MG63 (cell line): ENCODE results near the gene APOLD1. TPM values are rescaled to one million over a fixed set of nuclear protein-coding genes. Genes with fewer than 3 reads are reported as not detected.
"Not testable (repeated sequence)": the region's sequence is repeated elsewhere in the genome, so short reads cannot be mapped to it uniquely, and the experiment has no call there.

ENCODE experiments used
- DNase-seq: peaks from one replicate; pipeline ENCODE4 v3.0.0-alpha.2; 2020
- H3K27me3 ChIP-seq: fragments of 250-450 bp; sonication (Bioruptor Pico); 2 replicates; pipeline ENCODE4 v1.5.1; 2020; ENCODE audit warnings: mild to moderate bottlenecking, moderate library complexity
- H3K36me3 ChIP-seq: fragments of 250-450 bp; sonication (Bioruptor Pico); 2 replicates; pipeline ENCODE4 v1.5.1; 2020; ENCODE audit warnings: mild to moderate bottlenecking, moderate library complexity
- H3K4me3 ChIP-seq: fragments of 250-450 bp; sonication (Bioruptor Pico); 2 replicates; pipeline ENCODE4 v1.5.1; 2020; ENCODE audit warnings: mild to moderate bottlenecking, moderate library complexity
- H3K9me3 ChIP-seq: fragments of 250-450 bp; sonication (Bioruptor Pico); 2 replicates; pipeline ENCODE4 v1.5.1; 2020; ENCODE audit warnings: mild to moderate bottlenecking, moderate library complexity
- total RNA-seq: library from RNA; depleted of rRNA; stranded (reverse); fragments of >200 nt; shearing (Covaris generic); gene quantifications from 2 replicates; pipeline ENCODE4 v1.2.3, GENCODE V29; 2014; ENCODE audit warnings: low replicate concordance; rRNA removed

APOLD1 gene, protein sequence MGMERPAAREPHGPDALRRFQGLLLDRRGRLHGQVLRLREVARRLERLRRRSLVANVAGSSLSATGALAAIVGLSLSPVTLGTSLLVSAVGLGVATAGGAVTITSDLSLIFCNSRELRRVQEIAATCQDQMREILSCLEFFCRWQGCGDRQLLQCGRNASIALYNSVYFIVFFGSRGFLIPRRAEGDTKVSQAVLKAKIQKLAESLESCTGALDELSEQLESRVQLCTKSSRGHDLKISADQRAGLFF
- 21.4 and 27.1 TPM in 2 replicates for total RNA-seq

DNA sequence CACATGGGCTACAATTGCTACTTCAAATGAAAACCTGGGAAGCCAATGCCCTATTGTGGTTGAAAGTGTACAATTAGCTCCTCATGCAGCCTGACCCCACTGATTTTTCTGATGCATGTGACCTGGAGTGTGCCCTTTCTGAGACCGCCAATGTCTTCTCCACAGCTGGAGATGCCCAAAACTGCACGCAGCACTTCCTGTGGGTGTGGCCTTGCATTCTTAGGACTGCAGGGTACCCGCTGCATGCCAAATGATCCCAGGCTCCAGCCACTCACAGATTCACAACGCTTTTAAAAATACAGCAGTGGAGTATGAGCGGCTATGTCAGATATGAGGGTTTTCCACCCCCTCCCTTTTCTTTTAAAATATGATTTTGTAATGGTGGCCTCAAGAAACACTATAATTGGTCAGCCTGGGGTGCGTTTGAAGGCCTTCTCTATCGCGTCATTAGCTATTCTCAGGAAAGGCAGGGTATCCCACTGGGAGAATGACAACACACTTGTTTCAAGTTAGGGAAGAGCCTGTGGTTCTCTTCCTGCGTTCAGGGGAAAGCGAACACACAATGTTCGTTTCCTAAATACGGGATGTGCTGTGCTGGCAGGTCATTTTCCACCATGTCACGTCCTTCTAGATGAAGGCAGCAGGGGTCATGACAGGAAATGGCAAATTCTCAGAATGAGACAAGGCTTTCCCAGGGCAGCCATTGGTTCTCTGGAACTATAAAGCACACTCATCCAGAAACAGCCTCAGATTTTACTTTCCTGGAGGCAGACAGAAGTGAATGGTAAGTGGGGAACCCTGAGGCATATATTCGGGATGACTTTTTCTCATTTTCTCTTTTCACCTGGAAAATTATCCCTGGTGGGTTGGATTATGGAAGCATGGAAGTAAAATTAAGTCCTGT, at the start of gene APOLD1:
TSS of gene APOLD1 (plus strand) at position 749 of the 904 bp plus-strand sequence. CDS start at position 782, 33 bp downstream.
- Histone ChIP-seq H3K27me3 (no peaks in the 10 kb centered on the region), H3K9me3 (no peaks in the 10 kb centered on the region; the same call in 1 of the 2 replicates), H3K36me3 (peaks cover 12% of the 10 kb centered on the region; the same call in 1 of the 2 replicates), H3K4me3 (peak within 1 kb of the TSS; percentile 46)
- peak; percentile 90 for DNase-seq

DNA sequence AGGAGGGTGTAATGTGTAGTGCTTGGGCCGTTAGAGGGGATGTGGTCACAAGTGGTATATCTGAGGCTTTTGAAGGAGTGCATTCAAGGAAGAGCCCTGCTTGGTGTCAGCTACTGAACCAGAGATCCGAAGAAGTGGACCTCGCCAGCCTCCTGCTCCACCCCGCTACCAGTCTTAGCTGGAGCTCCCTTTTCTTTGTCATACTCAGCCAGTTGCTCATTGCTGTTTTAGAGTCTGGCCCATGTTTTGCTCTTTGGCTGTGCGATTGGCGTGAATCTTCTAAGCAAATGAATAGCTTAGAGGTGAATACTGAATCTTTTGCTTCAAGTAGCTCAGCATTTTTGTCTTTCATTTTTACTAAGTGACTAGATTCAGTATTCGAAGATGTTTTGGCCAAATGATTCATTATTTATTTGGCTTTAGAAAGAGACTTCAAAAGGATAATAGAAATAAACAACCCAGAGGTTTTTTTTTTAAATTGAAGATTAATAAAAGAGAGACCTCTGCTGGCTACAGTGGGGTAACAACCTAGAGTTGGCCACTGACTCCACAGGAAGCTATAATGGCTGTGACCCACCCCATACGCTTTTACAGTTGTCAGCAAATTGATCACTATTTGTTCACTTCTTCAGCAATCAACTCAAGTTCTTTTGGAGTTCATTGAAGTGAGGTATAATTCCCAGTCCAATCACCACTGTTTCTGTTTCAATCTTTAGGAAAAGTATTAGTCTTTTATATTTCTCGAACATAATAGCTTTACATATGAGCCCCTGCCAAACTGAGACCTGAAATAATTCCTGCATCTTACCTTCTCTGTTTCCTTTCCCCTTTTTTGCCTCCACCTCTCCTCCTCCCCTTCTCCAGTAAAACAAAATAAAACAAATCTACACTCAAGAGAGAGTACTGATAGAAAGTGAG, 48.4 kb upstream of the APOLD1 start:
- DNase-seq: peak; percentile 83
- peak overlapping the region; percentile 9 for H3K4me3 ChIP-seq
- no peaks in the 10 kb centered on the region for H3K9me3 ChIP-seq
- H3K27me3 ChIP-seq: no peaks in the 10 kb centered on the region
- peaks cover 36% of the 10 kb centered on the region for H3K36me3 ChIP-seq

DNA sequence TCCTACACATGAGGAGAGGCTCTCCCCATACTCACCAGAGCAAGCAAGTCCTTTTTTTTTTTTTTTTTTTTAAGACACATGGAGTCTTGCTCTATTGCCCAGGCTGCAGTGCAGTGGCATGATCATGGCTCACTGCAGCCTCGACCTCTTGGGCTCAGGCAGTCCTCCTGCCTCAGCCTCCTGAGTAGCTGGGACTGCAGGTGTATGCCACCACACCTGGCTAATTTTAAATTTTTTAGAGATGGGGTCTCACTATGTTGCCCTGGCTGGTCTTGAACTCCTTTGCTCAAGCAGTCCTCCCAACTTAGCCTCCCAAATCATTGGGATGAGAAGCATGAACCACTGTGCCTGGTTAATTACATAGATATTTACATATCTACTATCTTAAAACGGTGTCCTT, 47.3 kb upstream of the APOLD1 start:
- not testable (repeated sequence) for DNase-seq, H3K4me3 ChIP-seq, H3K9me3 ChIP-seq, H3K27me3 ChIP-seq
- H3K36me3 ChIP-seq: peaks cover 33% of the 10 kb centered on the region

DNA sequence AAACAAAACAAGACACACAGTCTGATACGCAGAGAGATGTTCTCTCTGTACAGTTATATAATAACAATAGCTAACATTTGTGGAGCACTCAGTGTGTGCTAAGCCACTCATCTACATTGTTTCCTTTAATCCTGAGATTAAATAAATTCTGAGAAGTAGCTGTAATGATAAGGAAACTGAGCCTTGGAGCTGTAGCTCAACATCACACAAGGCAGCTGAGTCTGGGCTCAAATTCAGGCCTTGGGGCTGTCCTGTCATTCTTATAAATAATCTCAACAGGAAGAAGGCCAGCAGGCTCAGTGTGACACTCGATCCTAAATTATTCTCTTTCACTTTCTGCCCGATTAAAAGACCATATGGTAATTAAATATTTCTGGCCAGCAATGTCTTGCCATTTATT, 43.8 kb upstream of the APOLD1 start:
- no peaks in the 10 kb centered on the region for H3K27me3 ChIP-seq
- DNase-seq: no peak
- peaks cover 45% of the 10 kb centered on the region for H3K36me3 ChIP-seq
- no peaks in the 10 kb centered on the region for H3K9me3 ChIP-seq
- no peak overlapping the region for H3K4me3 ChIP-seq

DNA sequence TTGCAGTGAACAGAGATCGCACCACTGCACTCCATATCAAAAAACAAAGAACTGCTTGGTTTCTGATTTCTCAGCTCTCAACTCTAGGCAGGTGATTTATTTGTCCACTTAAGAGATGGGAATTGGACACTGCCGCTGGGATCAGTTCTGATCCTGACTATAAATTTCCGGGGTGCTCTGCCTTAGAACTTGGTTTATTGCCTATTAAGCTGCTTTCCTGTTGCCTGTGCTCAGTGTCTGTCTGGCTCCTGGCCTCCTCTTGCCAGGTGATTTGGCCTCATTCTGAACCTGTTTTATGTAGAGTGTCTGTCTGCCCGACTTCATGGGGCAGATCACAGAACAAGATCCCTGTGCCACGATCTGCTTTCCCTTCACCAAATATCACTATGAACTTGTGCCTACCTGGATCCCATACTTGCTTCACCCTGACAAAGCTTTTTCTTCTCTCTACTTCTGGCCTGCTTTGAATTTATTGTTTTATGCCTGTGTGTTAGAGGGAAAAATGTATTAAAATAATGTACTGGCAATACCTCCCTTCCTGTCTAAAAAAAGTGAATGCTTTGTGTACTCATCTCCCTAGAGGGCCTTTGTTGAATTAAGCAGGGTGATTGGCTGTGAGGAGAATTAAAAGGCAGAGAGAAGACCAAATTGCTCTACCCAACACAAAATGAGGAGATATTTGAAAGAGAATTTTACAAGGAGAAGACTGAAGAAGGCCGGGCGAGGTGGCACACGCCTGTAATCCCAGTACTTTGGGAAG, 40.7 kb upstream of the APOLD1 start:
- Histone ChIP-seq H3K27me3 (no peaks in the 10 kb centered on the region), H3K36me3 (peaks cover 42% of the 10 kb centered on the region), H3K4me3 (no peak overlapping the region), H3K9me3 (no peaks in the 10 kb centered on the region)
- DNase-seq: no peak

DNA sequence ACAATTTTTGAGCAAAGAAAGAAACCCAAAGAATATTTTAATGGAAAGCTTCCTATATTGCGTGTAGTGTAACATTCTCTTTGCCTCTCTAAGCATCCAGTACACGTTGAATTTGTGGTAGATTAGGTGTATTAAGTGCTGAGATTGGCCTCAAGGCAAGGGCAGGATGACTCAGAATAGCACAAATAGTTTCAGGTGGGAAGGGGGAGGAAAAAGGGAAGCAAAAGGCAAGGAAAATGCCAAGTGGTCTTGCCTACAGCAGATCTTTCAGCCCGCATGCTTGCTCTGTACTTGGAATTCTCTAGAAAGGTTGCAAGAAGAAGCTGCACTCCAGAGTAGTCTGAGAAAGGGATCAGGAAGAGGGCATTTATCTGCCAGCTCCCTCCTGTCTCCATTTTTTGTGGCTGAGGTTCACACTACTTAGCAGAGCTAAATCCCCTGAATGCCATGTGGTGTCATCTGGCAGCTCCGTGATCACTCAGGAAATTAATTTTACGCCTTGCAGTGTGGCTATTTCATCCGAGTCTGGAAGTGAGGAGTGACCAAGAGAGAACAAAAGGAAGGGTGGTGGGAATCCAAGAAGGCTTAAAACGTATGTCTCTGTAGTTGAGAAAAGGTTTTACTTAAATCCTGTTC, 39.8 kb upstream of the APOLD1 start:
- DNase-seq: no peak
- Histone ChIP-seq H3K36me3 (peaks cover 33% of the 10 kb centered on the region), H3K27me3 (no peaks in the 10 kb centered on the region), H3K9me3 (no peaks in the 10 kb centered on the region), H3K4me3 (no peak overlapping the region)

DNA sequence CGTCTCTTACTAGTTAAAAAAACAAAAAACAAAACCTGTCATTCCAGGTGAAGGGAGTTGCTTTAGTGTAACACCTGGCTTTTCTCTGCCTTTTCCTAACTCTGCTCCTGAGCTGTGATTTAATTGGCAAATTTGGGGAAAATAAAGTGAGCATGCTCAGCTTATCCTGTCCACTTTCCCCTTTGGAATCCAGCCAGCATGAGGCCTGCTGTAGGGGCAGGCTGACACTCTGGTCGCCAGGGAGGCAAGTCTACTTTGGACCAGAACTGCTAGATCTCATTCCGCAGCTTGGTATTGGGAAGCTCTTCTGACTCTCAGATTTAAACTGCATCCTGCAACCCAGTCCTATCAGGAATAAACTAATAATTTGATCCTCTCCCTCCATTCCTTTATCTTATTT, 38.2 kb upstream of the APOLD1 start:
- no peak for DNase-seq
- Histone ChIP-seq H3K27me3 (no peaks in the 10 kb centered on the region), H3K36me3 (peaks cover 39% of the 10 kb centered on the region), H3K9me3 (no peaks in the 10 kb centered on the region), H3K4me3 (no peak overlapping the region)

DNA sequence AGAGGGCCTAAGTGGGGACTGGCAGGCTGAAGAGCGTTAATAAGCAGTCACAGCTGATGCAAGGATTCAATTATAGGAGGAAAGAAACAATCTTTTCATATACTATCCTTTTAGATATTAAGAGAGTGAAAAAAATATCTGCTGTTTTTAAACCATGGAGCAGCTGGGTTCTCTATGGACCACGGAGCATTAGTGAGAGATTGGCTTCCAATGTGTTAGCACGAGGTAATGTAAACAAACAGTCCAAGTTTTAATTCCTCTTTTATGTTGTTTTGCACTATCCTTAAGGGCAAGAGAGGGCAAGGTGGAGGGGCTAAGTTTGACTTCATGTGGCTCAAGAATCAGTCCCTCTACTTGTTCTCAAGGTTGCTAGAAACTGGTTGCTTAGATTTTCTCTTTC, 37.4 kb upstream of the APOLD1 start:
- no peak overlapping the region for H3K4me3 ChIP-seq
- H3K36me3 ChIP-seq: peaks cover 45% of the 10 kb centered on the region
- H3K9me3 ChIP-seq: no peaks in the 10 kb centered on the region
- no peaks in the 10 kb centered on the region for H3K27me3 ChIP-seq
- DNase-seq: no peak

DNA sequence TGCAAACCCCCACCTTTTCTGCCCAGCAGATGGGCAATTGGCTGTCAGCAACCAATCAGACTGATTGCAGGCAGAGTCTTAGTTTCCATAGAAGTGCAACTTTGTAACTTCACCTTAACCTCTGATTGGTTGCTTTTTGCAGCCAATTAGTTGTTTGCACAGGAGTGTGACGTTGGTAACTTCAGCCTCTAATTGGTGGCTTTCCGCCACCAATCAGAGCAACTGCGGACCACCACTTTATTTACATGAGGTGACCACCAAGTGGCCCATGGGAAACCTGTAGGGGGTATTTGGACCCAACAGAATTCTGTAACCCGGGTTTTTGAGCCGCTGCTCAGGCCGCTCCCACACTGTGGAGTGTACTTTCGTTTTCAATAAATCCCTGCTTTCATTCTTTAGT, 36.0 kb upstream of the APOLD1 start:
- peak; percentile 86 for DNase-seq
- Histone ChIP-seq H3K4me3 (peak overlapping the region; percentile 56), H3K27me3 (no peaks in the 10 kb centered on the region)

DNA sequence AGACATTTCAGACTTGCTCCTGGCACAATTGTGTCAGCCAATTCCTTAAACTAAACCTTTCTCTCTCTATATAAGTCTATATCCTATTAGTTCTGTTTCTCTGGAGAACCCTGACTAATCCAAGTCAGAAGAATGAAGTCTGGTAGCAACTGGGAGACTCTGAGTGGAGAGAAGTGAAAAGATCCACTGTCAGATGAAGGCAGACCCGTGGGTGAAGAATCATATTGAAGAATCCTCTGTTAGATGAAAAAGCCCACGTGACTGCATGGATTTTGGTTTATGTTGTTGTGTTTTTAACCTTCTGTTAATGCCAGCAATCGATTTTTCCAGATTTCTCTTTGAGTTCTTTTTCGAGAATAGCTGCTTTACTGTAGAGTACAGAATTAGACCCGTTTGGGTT, 29.5 kb upstream of the APOLD1 start:
- H3K27me3 ChIP-seq: no peaks in the 10 kb centered on the region
- H3K36me3 ChIP-seq: peaks cover 29% of the 10 kb centered on the region
- no peaks in the 10 kb centered on the region for H3K9me3 ChIP-seq
- DNase-seq: no peak
- H3K4me3 ChIP-seq: no peak overlapping the region

More for the DNA sequence above, 36.0 kb upstream of the APOLD1 start:
- Histone ChIP-seq H3K36me3 (peaks cover 44% of the 10 kb centered on the region), H3K9me3 (no peaks in the 10 kb centered on the region)

DNA sequence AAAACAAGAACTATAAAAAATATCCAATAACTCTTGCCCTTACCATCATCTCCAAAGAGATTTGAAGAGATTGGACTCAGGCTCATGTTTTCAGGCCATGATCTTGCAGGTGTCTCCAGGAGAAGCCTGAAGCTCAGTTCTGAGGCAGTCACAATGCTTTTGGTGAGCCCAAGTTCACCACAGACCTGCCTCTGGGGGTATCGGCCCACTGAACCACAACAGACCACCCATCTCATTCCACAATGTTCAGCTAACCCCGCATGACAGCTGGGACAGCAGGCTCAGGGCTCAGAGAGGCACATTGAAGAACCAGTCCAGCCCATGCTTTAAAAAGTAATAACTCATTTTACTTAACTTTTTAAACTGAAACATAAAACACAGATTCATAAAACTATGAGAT, 28.3 kb upstream of the APOLD1 start:
- Histone ChIP-seq H3K9me3 (no peaks in the 10 kb centered on the region), H3K27me3 (no peaks in the 10 kb centered on the region), H3K4me3 (no peak overlapping the region), H3K36me3 (peaks cover 17% of the 10 kb centered on the region)
- no peak for DNase-seq

DNA sequence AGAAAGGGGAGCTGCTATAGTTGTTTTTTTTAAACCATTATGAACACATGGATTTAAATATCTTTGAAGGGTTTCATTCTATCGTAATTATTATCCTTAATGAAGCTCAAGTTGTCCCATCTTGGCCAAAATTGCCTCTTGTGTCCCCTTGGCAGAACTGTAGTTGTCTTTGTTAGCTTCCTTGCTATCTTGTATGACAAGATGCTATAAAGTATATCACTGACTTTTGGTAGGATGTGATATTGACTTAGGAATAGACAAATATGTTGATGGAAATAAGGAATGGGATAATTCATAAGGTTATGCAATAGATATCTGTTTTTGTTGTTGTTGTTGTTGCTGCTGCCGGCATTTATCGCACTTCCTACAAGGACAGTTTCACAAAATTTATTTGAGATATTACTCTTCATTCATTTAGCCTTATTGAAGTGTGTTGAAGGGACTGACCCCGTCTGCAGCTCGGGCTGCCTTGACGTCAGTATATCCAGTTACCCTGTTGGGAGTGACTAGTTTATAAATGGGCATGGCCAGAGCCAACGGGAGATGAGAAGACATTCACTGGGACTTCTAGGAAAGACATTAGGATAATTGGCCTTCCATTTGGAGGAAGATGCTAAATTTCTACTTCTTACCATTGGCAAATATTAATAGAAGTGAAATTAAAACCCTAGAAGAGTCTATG, 26.1 kb upstream of the APOLD1 start:
- no peak overlapping the region for H3K4me3 ChIP-seq
- H3K36me3 ChIP-seq: peaks cover 14% of the 10 kb centered on the region; the same call in 1 of the 2 replicates
- H3K27me3 ChIP-seq: no peaks in the 10 kb centered on the region
- H3K9me3 ChIP-seq: no peaks in the 10 kb centered on the region
- DNase-seq: no peak

DNA sequence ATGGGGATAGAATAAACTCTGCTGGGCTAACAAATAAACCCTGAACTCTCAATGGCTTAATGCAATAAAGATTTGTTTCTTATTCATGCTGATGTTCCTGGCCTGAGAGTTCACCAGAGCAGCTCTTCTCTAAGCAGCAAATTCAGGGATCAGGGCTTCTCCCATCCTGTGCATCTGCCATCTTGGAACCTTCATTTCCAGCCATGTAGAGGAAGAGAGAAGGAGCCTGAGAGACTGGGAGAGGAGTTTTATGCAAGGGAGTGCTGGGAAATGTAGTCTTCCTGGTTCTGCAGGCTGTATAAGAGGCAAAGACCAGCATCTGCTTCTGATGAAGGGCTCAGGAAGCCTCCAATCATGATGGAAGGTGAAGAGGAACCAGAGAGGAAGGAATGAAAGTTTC, 20.6 kb upstream of the APOLD1 start:
- no peaks in the 10 kb centered on the region for H3K27me3 ChIP-seq
- peaks cover 25% of the 10 kb centered on the region for H3K36me3 ChIP-seq
- no peak for DNase-seq
- H3K9me3 ChIP-seq: no peaks in the 10 kb centered on the region
- H3K4me3 ChIP-seq: no peak overlapping the region

DNA sequence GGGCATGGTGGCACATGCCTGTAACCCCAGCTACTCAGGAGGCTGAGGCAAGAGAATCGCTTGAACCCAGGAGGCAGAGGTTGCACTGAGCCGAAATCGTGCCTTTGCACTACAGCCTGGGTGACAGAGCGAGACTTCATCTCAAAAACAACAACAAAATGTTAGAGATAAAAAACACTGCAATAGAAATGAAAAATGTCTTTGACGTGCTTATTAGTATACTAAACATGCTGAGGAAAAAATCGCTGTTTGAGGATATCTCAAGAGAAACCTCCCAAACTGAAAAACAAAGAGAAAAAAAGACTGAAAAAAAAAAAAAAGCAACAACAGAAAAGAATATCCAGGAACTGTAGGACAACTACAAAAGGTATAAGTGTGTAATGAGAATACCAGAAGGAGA, 15.2 kb upstream of the APOLD1 start:
- no peak overlapping the region for H3K4me3 ChIP-seq
- H3K27me3 ChIP-seq: no peaks in the 10 kb centered on the region
- DNase-seq: no peak
- H3K9me3 ChIP-seq: no peaks in the 10 kb centered on the region; the same call in 1 of the 2 replicates
- peaks cover 13% of the 10 kb centered on the region for H3K36me3 ChIP-seq

DNA sequence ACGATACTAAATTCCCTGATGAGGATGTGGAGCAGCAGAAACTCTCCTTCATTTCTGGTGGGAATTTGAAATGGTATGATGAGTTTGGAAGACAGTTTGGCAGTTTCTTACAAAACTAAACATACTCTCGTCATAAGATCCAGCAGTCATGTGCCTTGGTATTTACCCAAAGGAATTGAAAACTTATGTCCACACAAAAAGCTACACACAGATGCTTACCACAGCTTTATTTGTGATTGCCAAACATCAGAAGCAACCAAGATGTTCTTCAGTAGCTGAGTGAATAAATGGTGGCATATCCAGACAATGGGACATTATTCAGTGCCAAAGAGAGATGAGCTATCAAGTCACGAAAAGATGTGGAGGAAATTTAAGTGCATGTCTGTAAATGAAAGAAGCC, 10.7 kb upstream of the APOLD1 start:
- Histone ChIP-seq H3K36me3 (no peaks in the 10 kb centered on the region), H3K27me3 (no peaks in the 10 kb centered on the region), H3K9me3 (no peaks in the 10 kb centered on the region; the same call in 1 of the 2 replicates), H3K4me3 (no peak overlapping the region)
- no peak for DNase-seq
